Caco-2 (cell line): ENCODE results near the gene STRC. TPM values are rescaled to one million over a fixed set of nuclear protein-coding genes. Genes with fewer than 3 reads are reported as not detected.

Source experiments
- BruUV-seq: library from RNA; stranded (reverse); fragments of 400-500 nt; replicated peaks from 2 replicates; lab custom pipeline; 2021; lab: Mats Ljungman, UMichigan
- CTCF ChIA-PET: fragments of 300-600 bp; sonication (Branson Sonifier 250); formaldehyde crosslinking; loops from one replicate; lab custom pipeline; 2022; ENCODE audit warnings: antibody characterized with exemption; lab: Charles Lee
- POLR2A ChIA-PET: fragments of 300-600 bp; sonication (Branson Sonifier 250); formaldehyde crosslinking; loops from one replicate; lab custom pipeline; 2022; ENCODE audit warnings: antibody characterized with exemption; lab: Charles Lee
- DNase-seq, 2 experiments: peaks; one replicate each; pipeline versions ENCODE4 v3.0.0 to v3.0.0-alpha.2; 2020 to 2022
- H3K27me3 ChIP-seq: replicated peaks from 2 replicates; pipeline ENCODE4 v1.6.0; 2011; ENCODE audit warnings: low read length; ENCODE audit not compliant: control insufficient read depth, insufficient read depth
- H3K36me3 ChIP-seq: 2 replicates; pipeline ENCODE4 v1.5.1; 2011; ENCODE audit warnings: low read length; ENCODE audit not compliant: control insufficient read depth, insufficient read depth
- H3K4me1 ChIP-seq: fragments of 250-450 bp; sonication (Bioruptor Pico); 2 replicates; pipeline ENCODE4 v1.5.1; 2020; ENCODE audit warnings: mild to moderate bottlenecking
- H3K4me3 ChIP-seq: 2 replicates; pipeline ENCODE4 v1.5.1; 2011; ENCODE audit warnings: low read depth, mild to moderate bottlenecking, control low read depth, low read length
- H3K9me3 ChIP-seq: fragments of 250-450 bp; sonication (Bioruptor Pico); 2 replicates; pipeline ENCODE4 v1.5.1; 2020; ENCODE audit warnings: mild to moderate bottlenecking, moderate library complexity
- H3K27ac Mint-ChIP-seq: one replicate; pipeline ENCODE4 v1.8.0; 2022; ENCODE audit warnings: mixed read lengths; ENCODE audit not compliant: unreplicated experiment
- H3K27me3 Mint-ChIP-seq: one replicate; pipeline ENCODE4 v1.8.0; 2022; ENCODE audit warnings: mixed read lengths; ENCODE audit not compliant: insufficient read depth, unreplicated experiment
- H3K36me3 Mint-ChIP-seq: one replicate; pipeline ENCODE4 v1.8.0; 2022; ENCODE audit warnings: mild to moderate bottlenecking, mixed read lengths; ENCODE audit not compliant: insufficient read depth, unreplicated experiment
- H3K4me1 Mint-ChIP-seq: one replicate; pipeline ENCODE4 v1.8.0; 2022; ENCODE audit warnings: low read depth, mixed read lengths; ENCODE audit not compliant: unreplicated experiment
- H3K4me3 Mint-ChIP-seq: one replicate; pipeline ENCODE4 v1.8.0; 2022; ENCODE audit warnings: mild to moderate bottlenecking, moderate library complexity, mixed read lengths; ENCODE audit not compliant: unreplicated experiment
- H3K9me3 Mint-ChIP-seq: one replicate; pipeline ENCODE4 v1.8.0; 2022; ENCODE audit warnings: mixed read lengths; ENCODE audit not compliant: unreplicated experiment
- CTCF ChIP-seq, 2 experiments: fragments of 200-600 bp in 1 of 2; IDR thresholded peaks; 1 replicate in 1 of 2; 2 replicates in 1 of 2; pipeline versions ENCODE4 v1.5.1 to v1.8.0; 2011 to 2022; ENCODE audit warnings: antibody characterized with exemption in 1 of 2, control low read depth in 1 of 2, inconsistent platforms in 1 of 2, low read depth in 1 of 2, low read length in 1 of 2, mild to moderate bottlenecking in 1 of 2, moderate library complexity in 1 of 2; ENCODE audit not compliant: insufficient read depth in 1 of 2, severe bottlenecking in 1 of 2, unreplicated experiment in 1 of 2
- intact Hi-C: fragments of 100-400 bp; cut with micrococcal nuclease; formaldehyde crosslinking; loops from one replicate; pipeline ENCODE4 v1.10.0; 2022; ENCODE audit not compliant: unreplicated experiment
- total RNA-seq: library from RNA; stranded (reverse); gene quantifications from 2 replicates; pipeline ENCODE4 v1.2.3, GENCODE V29; 2022

The STRC gene
- total RNA-seq, 1 experiment from 2014 or later, result 0.07 TPM

DNA sequence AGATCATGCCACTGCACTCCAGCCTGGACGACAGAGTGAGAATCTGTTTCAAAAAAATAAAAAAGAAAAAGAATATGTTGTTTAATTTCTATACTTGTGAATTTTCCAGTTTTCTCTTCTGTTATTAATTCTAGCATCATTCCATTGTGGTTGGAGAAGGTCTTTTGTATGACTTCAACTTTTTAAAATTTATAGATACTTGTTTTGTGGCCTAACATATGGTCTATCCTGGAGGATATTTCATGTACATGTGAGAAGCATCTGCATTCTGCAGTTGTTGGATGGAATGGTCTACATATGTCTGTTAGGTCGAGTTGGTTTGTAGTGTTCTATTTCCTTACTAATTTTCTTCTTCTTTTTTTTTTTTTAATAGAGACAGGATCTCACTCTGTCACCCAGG lies 65.6 kb downstream of the STRC start:
- peaks cover 1% of the 10 kb centered on the region; the same call in 1 of the 2 replicates for H3K36me3 ChIP-seq
- POLR2A ChIA-PET, result no interaction called here
- no peaks in the 10 kb centered on the region for H3K9me3 ChIP-seq
- no peak overlapping the region for H3K4me3 Mint-ChIP-seq
- H3K27me3 Mint-ChIP-seq, result no peaks in the 10 kb centered on the region
- no peaks in the 10 kb centered on the region for H3K4me1 ChIP-seq
- no peak overlapping the region for H3K27ac Mint-ChIP-seq
- CTCF ChIA-PET, result no interaction called here
- intact Hi-C loops, result no loop called here
- no peaks in the 10 kb centered on the region for H3K9me3 Mint-ChIP-seq
- H3K27me3 ChIP-seq, result no peaks in the 10 kb centered on the region
- no peak for DNase-seq
- BruUV-seq, result no TSS peak
- no peak for TF ChIP-seq CTCF (IDR thresholded peaks at IDR 0.05; ENCODE audit: insufficient read depth in 1 of 2, low read depth in 1 of 2, low read length in 1 of 2, severe bottlenecking in 1 of 2, unreplicated experiment in 1 of 2)
- H3K4me3 ChIP-seq, result no peak overlapping the region
- H3K36me3 Mint-ChIP-seq, result no peaks in the 10 kb centered on the region
- H3K4me1 Mint-ChIP-seq, result no peaks in the 10 kb centered on the region

DNA sequence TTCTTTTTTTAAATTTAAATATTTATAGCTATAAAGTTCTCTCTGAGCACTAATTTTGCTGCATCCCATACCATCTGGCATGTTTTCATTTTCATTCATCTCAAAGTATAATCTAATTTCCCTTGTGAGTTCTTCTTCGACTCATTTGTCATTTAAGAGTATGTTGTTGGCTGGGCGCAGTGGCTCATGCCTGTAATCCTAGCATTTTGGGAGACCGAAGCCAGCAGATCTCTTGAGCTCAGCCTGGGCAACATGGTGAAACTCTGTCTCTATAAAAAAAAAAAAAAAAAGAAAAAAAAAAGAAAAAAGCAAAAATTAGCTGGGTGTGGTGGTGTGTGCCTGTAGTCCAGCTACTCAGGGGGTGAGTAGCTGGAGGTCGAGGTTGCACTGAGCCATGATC lies 66.3 kb downstream of the STRC start:
- Histone ChIP-seq H3K4me3 (no peak overlapping the region), H3K4me1 (no peaks in the 10 kb centered on the region), H3K9me3 (peaks cover 4% of the 10 kb centered on the region), H3K36me3 (peaks cover 1% of the 10 kb centered on the region; the same call in 1 of the 2 replicates), H3K27me3 (no peaks in the 10 kb centered on the region)
- Mint-ChIP-seq H3K4me3 (no peak overlapping the region), H3K27ac (no peak overlapping the region), H3K4me1 (no peaks in the 10 kb centered on the region), H3K9me3 (no peaks in the 10 kb centered on the region), H3K36me3 (no peaks in the 10 kb centered on the region), H3K27me3 (no peaks in the 10 kb centered on the region)
- no TSS peak for BruUV-seq
- POLR2A ChIA-PET, result no interaction called here
- DNase-seq, result no peak
- intact Hi-C loops, result no loop called here
- CTCF ChIA-PET, result no interaction called here
- no peak for TF ChIP-seq CTCF (IDR thresholded peaks at IDR 0.05; ENCODE audit: insufficient read depth in 1 of 2, low read depth in 1 of 2, low read length in 1 of 2, severe bottlenecking in 1 of 2, unreplicated experiment in 1 of 2)

DNA sequence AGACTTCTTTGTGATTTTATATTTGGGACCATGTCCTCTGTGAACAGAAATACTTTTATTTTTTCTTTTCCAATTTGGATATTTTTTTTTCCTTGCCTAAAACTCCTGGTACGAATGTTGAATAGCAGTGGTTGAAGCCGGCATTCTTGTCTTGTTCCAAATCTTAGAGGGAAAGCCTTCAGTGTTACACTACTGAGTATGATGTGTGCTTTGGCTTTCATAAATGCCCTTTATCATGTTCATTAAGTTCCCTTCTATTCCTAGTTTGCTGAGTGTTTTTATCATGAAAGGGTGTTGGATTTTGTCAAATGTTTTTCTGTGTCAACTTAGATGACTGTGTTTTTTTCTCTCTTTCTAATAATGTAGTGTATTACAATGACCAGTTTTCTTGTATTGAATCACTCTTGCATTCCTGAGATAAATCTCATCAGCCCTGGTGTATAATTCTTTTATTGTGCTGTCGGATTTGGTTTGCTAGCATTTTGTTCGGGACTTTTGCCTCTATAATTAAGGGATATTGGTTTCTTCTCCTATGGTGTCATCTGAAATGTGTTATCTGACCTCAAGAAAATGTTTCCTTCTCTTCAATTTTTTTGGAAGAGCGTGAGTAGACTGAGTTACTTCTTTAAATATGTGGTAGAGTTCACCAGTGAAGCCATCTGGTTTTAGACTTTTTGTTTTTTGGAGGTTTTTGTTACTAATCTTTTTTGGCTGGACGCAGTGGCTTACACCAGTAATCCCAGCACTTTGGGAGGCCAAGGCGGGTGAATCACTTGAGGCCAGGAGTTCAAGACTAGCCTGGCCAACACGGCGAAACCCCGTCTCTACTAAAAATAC lies 67.9 kb downstream of the STRC start:
- H3K36me3 ChIP-seq, result peaks cover 1% of the 10 kb centered on the region; the same call in 1 of the 2 replicates
- CTCF ChIA-PET, result no interaction called here
- H3K27me3 ChIP-seq, result no peaks in the 10 kb centered on the region
- BruUV-seq, result no TSS peak
- Mint-ChIP-seq H3K27ac (no peak overlapping the region), H3K4me1 (no peaks in the 10 kb centered on the region), H3K27me3 (no peaks in the 10 kb centered on the region), H3K36me3 (no peaks in the 10 kb centered on the region), H3K9me3 (no peaks in the 10 kb centered on the region), H3K4me3 (no peak overlapping the region)
- intact Hi-C loops, result no loop called here
- H3K4me1 ChIP-seq, result no peaks in the 10 kb centered on the region
- DNase-seq, result no peak
- POLR2A ChIA-PET, result no interaction called here
- peaks cover 5% of the 10 kb centered on the region for H3K9me3 ChIP-seq
- no peak overlapping the region for H3K4me3 ChIP-seq
- TF ChIP-seq CTCF (IDR thresholded peaks at IDR 0.05; ENCODE audit: insufficient read depth in 1 of 2, low read depth in 1 of 2, low read length in 1 of 2, severe bottlenecking in 1 of 2, unreplicated experiment in 1 of 2), result no peak

Other genes with a start within 250 kb of the STRC start
- 39.4 and 43.0 TPM in 2 replicates for gene ZSCAN29, start 247.8 kb downstream of the STRC start, total RNA-seq
- gene TUBGCP4, start 247.7 kb downstream of the STRC start, total RNA-seq, result 28.4 and 29.2 TPM in 2 replicates
- 39.8 and 46.8 TPM in 2 replicates for gene TP53BP1, start 125.6 kb downstream of the STRC start, total RNA-seq
- gene MAP1A, start 101.2 kb downstream of the STRC start, total RNA-seq, result 0.84 and 0.88 TPM in 2 replicates
- gene PPIP5K1, start 28.6 kb downstream of the STRC start, total RNA-seq, result 36.3 and 38.9 TPM in 2 replicates
- gene CKMT1B, start 24.8 kb downstream of the STRC start, total RNA-seq, result 0.93 and 1.6 TPM in 2 replicates
- gene CATSPER2, start 30.0 kb upstream of the STRC start, total RNA-seq, result 1.4 and 2.4 TPM in 2 replicates
- gene CKMT1A, start 75.1 kb upstream of the STRC start, total RNA-seq, result 1.5 and 3.0 TPM in 2 replicates
- 545 and 548 TPM in 2 replicates for gene PDIA3, start 127.6 kb upstream of the STRC start, total RNA-seq
- 0.18 TPM in 1 of 2 replicates, not detected in the other for gene ELL3, start 158.2 kb upstream of the STRC start, total RNA-seq
- 816 and 823 TPM in 2 replicates for gene SERF2, start 173.5 kb upstream of the STRC start, total RNA-seq
- 0.21 and 0.23 TPM in 2 replicates for gene SERINC4, start 181.4 kb upstream of the STRC start, total RNA-seq
- gene HYPK, start 181.8 kb upstream of the STRC start, total RNA-seq, result 17.9 and 20.4 TPM in 2 replicates
- gene MFAP1, start 205.9 kb upstream of the STRC start, total RNA-seq, result 37.1 and 37.4 TPM in 2 replicates
- gene WDR76, start 208.2 kb upstream of the STRC start, total RNA-seq, result 25.3 and 26.9 TPM in 2 replicates